Vein endothelial cell (primary cell): ENCODE measurements around the gene ARHGEF38. TPM values are rescaled to one million over a fixed set of nuclear protein-coding genes. Genes with fewer than 3 reads are reported as not detected.

Experiments
- small RNA-seq: library from RNA; depleted of rRNA; stranded (forward); fragments of <200 nt; gene quantifications from one replicate; pipeline ENCODE3, GENCODE V24; 2012
- total RNA-seq: library from RNA; depleted of rRNA; stranded (reverse); fragments of >200 nt; gene quantifications from 2 replicates; pipeline ENCODE4 v1.2.3, GENCODE V29; 2012

ARHGEF38 gene
- total RNA-seq: not detected in 2 replicates

GRCh38 chr4:105551965-105552746 lies at the start of gene ARHGEF38:
Gene ARHGEF38, plus strand, starts transcription at chr4:105552620. Its CDS starts 146 bp downstream, at chr4:105552766.

GRCh38 chr4:105708181-105709080 lies 156.0 kb downstream of the ARHGEF38 start, which contains the start of the genes GSTCD and INTS12:
Gene GSTCD, plus strand, starts transcription at chr4:105708784. Its CDS starts 8,830 bp downstream, at chr4:105717614.
Gene INTS12, minus strand, starts transcription at chr4:105708689. Its CDS starts 8,684 bp downstream, at chr4:105700005.

Small RNAs within 50 kb of the gene (small RNA-seq; reads per million reads assigned to genes)
- not detected for gene ATP5F1EP1

Other genes starting within 250 kb of the ARHGEF38 start
- gene PPA2, start 78.6 kb upstream of the ARHGEF38 start, total RNA-seq: 54.5 and 62.6 TPM in 2 replicates
- 15.0 and 19.8 TPM in 2 replicates for gene INTS12, start 156.1 kb downstream of the ARHGEF38 start, total RNA-seq
- 13.4 and 20.9 TPM in 2 replicates for gene GSTCD, start 156.2 kb downstream of the ARHGEF38 start, total RNA-seq